ENCODE measurements around the gene MX2. TPM values are rescaled to one million over a fixed set of nuclear protein-coding genes. Genes with fewer than 3 reads are reported as not detected.

MX2 gene
- polyA plus RNA-seq, 1 donor from 2014 or later: not detected

DNA sequence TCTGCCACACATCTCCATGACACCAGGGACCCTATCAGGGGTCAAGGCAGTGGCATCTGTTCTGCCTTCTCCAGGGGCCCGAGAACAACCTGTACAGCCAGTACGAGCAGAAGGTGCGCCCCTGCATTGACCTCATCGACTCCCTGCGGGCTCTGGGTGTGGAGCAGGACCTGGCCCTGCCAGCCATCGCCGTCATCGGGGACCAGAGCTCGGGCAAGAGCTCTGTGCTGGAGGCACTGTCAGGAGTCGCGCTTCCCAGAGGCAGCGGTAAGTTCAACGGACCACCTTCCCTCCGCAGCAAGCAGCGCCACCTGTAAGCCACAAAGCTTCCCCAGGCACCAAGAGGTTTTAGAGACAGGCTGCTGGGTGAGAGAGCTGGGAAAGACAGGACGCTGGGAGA is 15.9 kb downstream of the MX2 start:
- H3K27ac ChIP-seq (ENCODE audit: low read length): no peak overlapping the region
- H3K4me2 ChIP-seq (ENCODE audit: low read length): no peak overlapping the region
- no peaks in the 10 kb centered on the region for H3F3A ChIP-seq (ENCODE audit: insufficient read depth, low read length, poor library complexity, severe bottlenecking)
- no peaks in the 10 kb centered on the region for H3K27me3 ChIP-seq (ENCODE audit: insufficient read depth, low read depth, low read length)
- no peak overlapping the region for H3K4me3 ChIP-seq (ENCODE audit: low read length)
- H2AFZ ChIP-seq (ENCODE audit: low read depth, low read length): no peak overlapping the region
- no peak overlapping the region for H3K9ac ChIP-seq (ENCODE audit: low read length)
- H3K36me3 ChIP-seq (ENCODE audit: insufficient read depth, low read length): no peaks in the 10 kb centered on the region
- no peak for TF ChIP-seq RAD21 (conservative IDR thresholded peaks at IDR 0.05)
- TF ChIP-seq POLR2AphosphoS5 (IDR thresholded peaks at IDR 0.05): no peak
- no peak for TF ChIP-seq MXI1 (conservative IDR thresholded peaks at IDR 0.05; ENCODE audit: poor library complexity, severe bottlenecking)
- TF ChIP-seq TAF1 (IDR thresholded peaks at IDR 0.05; ENCODE audit: low read depth): no peak
- TF ChIP-seq, protein P1, sequence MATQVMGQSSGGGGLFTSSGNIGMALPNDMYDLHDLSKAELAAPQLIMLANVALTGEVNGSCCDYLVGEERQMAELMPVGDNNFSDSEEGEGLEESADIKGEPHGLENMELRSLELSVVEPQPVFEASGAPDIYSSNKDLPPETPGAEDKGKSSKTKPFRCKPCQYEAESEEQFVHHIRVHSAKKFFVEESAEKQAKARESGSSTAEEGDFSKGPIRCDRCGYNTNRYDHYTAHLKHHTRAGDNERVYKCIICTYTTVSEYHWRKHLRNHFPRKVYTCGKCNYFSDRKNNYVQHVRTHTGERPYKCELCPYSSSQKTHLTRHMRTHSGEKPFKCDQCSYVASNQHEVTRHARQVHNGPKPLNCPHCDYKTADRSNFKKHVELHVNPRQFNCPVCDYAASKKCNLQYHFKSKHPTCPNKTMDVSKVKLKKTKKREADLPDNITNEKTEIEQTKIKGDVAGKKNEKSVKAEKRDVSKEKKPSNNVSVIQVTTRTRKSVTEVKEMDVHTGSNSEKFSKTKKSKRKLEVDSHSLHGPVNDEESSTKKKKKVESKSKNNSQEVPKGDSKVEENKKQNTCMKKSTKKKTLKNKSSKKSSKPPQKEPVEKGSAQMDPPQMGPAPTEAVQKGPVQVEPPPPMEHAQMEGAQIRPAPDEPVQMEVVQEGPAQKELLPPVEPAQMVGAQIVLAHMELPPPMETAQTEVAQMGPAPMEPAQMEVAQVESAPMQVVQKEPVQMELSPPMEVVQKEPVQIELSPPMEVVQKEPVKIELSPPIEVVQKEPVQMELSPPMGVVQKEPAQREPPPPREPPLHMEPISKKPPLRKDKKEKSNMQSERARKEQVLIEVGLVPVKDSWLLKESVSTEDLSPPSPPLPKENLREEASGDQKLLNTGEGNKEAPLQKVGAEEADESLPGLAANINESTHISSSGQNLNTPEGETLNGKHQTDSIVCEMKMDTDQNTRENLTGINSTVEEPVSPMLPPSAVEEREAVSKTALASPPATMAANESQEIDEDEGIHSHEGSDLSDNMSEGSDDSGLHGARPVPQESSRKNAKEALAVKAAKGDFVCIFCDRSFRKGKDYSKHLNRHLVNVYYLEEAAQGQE (IDR thresholded peaks at IDR 0.05; ENCODE audit: borderline replicate concordance): no peak
- TF ChIP-seq SMC3 (conservative IDR thresholded peaks at IDR 0.05; ENCODE audit: poor library complexity): no peak
- no peak for TF ChIP-seq EP300 (conservative IDR thresholded peaks at IDR 0.05; ENCODE audit: poor library complexity, severe bottlenecking)
- no peaks in the 10 kb centered on the region for H3K9me2 ChIP-seq (ENCODE audit: insufficient read depth, low read length)
- no peaks in the 10 kb centered on the region for H4K20me1 ChIP-seq (ENCODE audit: insufficient read depth)
- H3K9me3 ChIP-seq (ENCODE audit: low read length): no peaks in the 10 kb centered on the region
- no peaks in the 10 kb centered on the region for H3K79me2 ChIP-seq (replicated peaks; ENCODE audit: insufficient read depth, low read length)

DNA sequence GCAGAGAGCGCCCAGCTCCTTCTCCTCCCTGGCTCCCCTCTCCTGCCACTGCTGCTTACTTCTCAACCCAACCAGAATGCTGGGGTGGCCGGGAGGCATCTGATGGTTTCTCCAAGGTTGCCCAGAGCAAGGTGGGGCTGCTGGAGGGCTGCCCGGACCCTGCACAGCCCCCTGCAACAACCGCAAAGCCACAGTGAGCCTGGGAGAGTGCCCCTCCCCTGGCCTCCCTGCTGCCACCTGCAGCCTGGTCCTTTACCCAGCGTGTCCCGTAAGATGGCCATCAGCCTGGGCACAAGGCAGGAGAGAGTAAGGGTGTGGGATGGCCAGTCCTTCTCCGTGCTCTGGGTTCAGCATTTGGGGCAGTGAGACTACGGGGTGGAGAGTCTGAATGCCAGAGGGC is 17.0 kb downstream of the MX2 start:
- H3K27me3 ChIP-seq (ENCODE audit: insufficient read depth, low read depth, low read length): no peaks in the 10 kb centered on the region
- no peaks in the 10 kb centered on the region for H3K79me2 ChIP-seq (replicated peaks; ENCODE audit: insufficient read depth, low read length)
- no peaks in the 10 kb centered on the region for H3K36me3 ChIP-seq (ENCODE audit: insufficient read depth, low read length)
- H4K20me1 ChIP-seq (ENCODE audit: insufficient read depth): no peaks in the 10 kb centered on the region
- no peak overlapping the region for H3K4me3 ChIP-seq (ENCODE audit: low read length)
- no peak overlapping the region for H2AFZ ChIP-seq (ENCODE audit: low read depth, low read length)
- no peaks in the 10 kb centered on the region for H3K9me2 ChIP-seq (ENCODE audit: insufficient read depth, low read length)
- TF ChIP-seq EP300 (conservative IDR thresholded peaks at IDR 0.05; ENCODE audit: poor library complexity, severe bottlenecking) (no peak), RAD21 (conservative IDR thresholded peaks at IDR 0.05) (no peak), POLR2AphosphoS5 (IDR thresholded peaks at IDR 0.05) (no peak), TAF1 (IDR thresholded peaks at IDR 0.05; ENCODE audit: low read depth) (no peak), MXI1 (conservative IDR thresholded peaks at IDR 0.05; ENCODE audit: poor library complexity, severe bottlenecking) (no peak), EZH2 (IDR thresholded peaks at IDR 0.05; ENCODE audit: borderline replicate concordance, insufficient read depth, low read length, poor library complexity, severe bottlenecking) (no peak), SMC3 (conservative IDR thresholded peaks at IDR 0.05; ENCODE audit: poor library complexity) (no peak)
- TF ChIP-seq, protein P2, sequence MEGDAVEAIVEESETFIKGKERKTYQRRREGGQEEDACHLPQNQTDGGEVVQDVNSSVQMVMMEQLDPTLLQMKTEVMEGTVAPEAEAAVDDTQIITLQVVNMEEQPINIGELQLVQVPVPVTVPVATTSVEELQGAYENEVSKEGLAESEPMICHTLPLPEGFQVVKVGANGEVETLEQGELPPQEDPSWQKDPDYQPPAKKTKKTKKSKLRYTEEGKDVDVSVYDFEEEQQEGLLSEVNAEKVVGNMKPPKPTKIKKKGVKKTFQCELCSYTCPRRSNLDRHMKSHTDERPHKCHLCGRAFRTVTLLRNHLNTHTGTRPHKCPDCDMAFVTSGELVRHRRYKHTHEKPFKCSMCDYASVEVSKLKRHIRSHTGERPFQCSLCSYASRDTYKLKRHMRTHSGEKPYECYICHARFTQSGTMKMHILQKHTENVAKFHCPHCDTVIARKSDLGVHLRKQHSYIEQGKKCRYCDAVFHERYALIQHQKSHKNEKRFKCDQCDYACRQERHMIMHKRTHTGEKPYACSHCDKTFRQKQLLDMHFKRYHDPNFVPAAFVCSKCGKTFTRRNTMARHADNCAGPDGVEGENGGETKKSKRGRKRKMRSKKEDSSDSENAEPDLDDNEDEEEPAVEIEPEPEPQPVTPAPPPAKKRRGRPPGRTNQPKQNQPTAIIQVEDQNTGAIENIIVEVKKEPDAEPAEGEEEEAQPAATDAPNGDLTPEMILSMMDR (IDR thresholded peaks at IDR 0.05; ENCODE audit: poor library complexity, severe bottlenecking): no peak
- TF ChIP-seq, protein P1 (IDR thresholded peaks at IDR 0.05; ENCODE audit: borderline replicate concordance): no peak
- no peaks in the 10 kb centered on the region for H3F3A ChIP-seq (ENCODE audit: insufficient read depth, low read length, poor library complexity, severe bottlenecking)
- no peak overlapping the region for H3K9ac ChIP-seq (ENCODE audit: low read length)
- H3K27ac ChIP-seq (ENCODE audit: low read length): no peak overlapping the region
- no peak overlapping the region for H3K4me2 ChIP-seq (ENCODE audit: low read length)
- H3K9me3 ChIP-seq (ENCODE audit: low read length): no peaks in the 10 kb centered on the region

All from neural cell (in vitro differentiated cells).